Hematopoietic multipotent progenitor cell treated with erythropoietin and hydrocortisone succinate and interleukin-3 and kit ligand, for 17 days (in vitro differentiated cells): ENCODE data around the gene SPINT3.

ENCODE experiments used
- DNase-seq: peaks from one replicate; pipeline ENCODE4 v3.0.0-alpha.2; 2015; ENCODE audit warnings: low spot score

Gene SPINT3

GRCh38 chr20:45515147-45515913 lies at the start of gene SPINT3:
SPINT3 (minus strand) TSS chr20:45515622; CDS start chr20:45515608, 14 bp downstream.
- DNase-seq, result no peak

GRCh38 chr20:45564760-45565276 lies 49.4 kb upstream of the SPINT3 start:
- DNase-seq, result no peak

- no peak for DNase-seq
These were observed 39.8 kb upstream of the SPINT3 start for GRCh38 chr20:45555198-45555597.

GRCh38 chr20:45552456-45552855 lies 37.0 kb upstream of the SPINT3 start:
- no peak for DNase-seq

- DNase-seq, result no peak
These were observed 35.3 kb upstream of the SPINT3 start for GRCh38 chr20:45550765-45551164.

GRCh38 chr20:45548410-45548809 lies 33.0 kb upstream of the SPINT3 start:
- DNase-seq, result no peak

GRCh38 chr20:45547206-45547770 lies 31.9 kb upstream of the SPINT3 start, which contains the start of gene EPPIN:
EPPIN (minus strand) TSS chr20:45547401; CDS start chr20:45547357, 44 bp downstream.
- no peak for DNase-seq

GRCh38 chr20:45545754-45546453 lies 30.5 kb upstream of the SPINT3 start:
- DNase-seq, result no peak

- DNase-seq, result no peak
These were observed 29.9 kb upstream of the SPINT3 start for GRCh38 chr20:45545351-45545750.

- DNase-seq, result no peak
These were observed 24.0 kb upstream of the SPINT3 start, which contains the start of gene WFDC6 for GRCh38 chr20:45539382-45539781. WFDC6 (minus strand) TSS chr20:45539482; CDS start chr20:45539407, 75 bp downstream.

- no peak for DNase-seq
These were observed 22.9 kb upstream of the SPINT3 start for GRCh38 chr20:45538209-45538799.

- no peak for DNase-seq
These were observed 11.9 kb upstream of the SPINT3 start for GRCh38 chr20:45527294-45527693.

GRCh38 chr20:45523821-45524220 lies 8.4 kb upstream of the SPINT3 start:
- DNase-seq, result no peak

GRCh38 chr20:45518282-45518681 lies 2.9 kb upstream of the SPINT3 start:
- DNase-seq, result no peak

- no peak for DNase-seq
These were observed 5.1 kb downstream of the SPINT3 start for GRCh38 chr20:45510242-45510862.

- no peak for DNase-seq
These were observed 6.3 kb downstream of the SPINT3 start for GRCh38 chr20:45509091-45509490.

- DNase-seq, result no peak
These were observed 7.1 kb downstream of the SPINT3 start for GRCh38 chr20:45508068-45508886.

GRCh38 chr20:45507011-45507820 lies 8.2 kb downstream of the SPINT3 start:
- DNase-seq, result no peak

- DNase-seq, result no peak
These were observed 9.0 kb downstream of the SPINT3 start for GRCh38 chr20:45506398-45506797.

GRCh38 chr20:45503403-45503802 lies 12.0 kb downstream of the SPINT3 start:
- DNase-seq, result no peak
